H9 (cell line): ENCODE data around the gene C17orf113. TPM values are rescaled to one million over a fixed set of nuclear protein-coding genes. Genes with fewer than 3 reads are reported as not detected.

Experiments used
- DNase-seq: peaks from one replicate; pipeline ENCODE4 v3.0.0-alpha.2; 2017
- H2AFZ ChIP-seq: one replicate; pipeline ENCODE4 v1.6.1; 2013; ENCODE audit warnings: mild to moderate bottlenecking, low read length, control low read depth, moderate library complexity
- H2AK5ac ChIP-seq: 2 replicates; pipeline ENCODE4 v1.6.1; 2013; ENCODE audit warnings: low read length, control low read depth, mixed read lengths; ENCODE audit not compliant: insufficient read length
- H2BK120ac ChIP-seq: one replicate; pipeline ENCODE4 v1.6.1; 2013; ENCODE audit warnings: low read depth, mild to moderate bottlenecking, low read length, control low read depth, inconsistent platforms; ENCODE audit not compliant: poor library complexity, severe bottlenecking
- H2BK12ac ChIP-seq: 2 replicates; pipeline ENCODE4 v1.6.1; 2013; ENCODE audit warnings: low read length, control low read depth, mixed read lengths, low read depth; ENCODE audit not compliant: insufficient read length
- H2BK15ac ChIP-seq: 2 replicates; pipeline ENCODE4 v1.6.1; 2013; ENCODE audit warnings: low read depth, low read length, control low read depth
- H2BK20ac ChIP-seq: one replicate; pipeline ENCODE4 v1.6.1; 2013; ENCODE audit warnings: low read depth, mild to moderate bottlenecking, low read length, control low read depth, inconsistent platforms; ENCODE audit not compliant: poor library complexity, severe bottlenecking
- H2BK5ac ChIP-seq: 2 replicates; pipeline ENCODE4 v1.6.1; 2013; ENCODE audit warnings: low read length, control low read depth, mixed read lengths; ENCODE audit not compliant: insufficient read length
- H3K14ac ChIP-seq: 2 replicates; pipeline ENCODE4 v1.6.1; 2013; ENCODE audit warnings: low read length, control low read depth; ENCODE audit not compliant: insufficient read depth
- H3K18ac ChIP-seq: 2 replicates; pipeline ENCODE4 v1.6.1; 2013; ENCODE audit warnings: low read depth, mild to moderate bottlenecking, mixed read lengths, low read length, control low read depth; ENCODE audit not compliant: insufficient read length
- H3K23ac ChIP-seq: 2 replicates; pipeline ENCODE4 v1.6.1; 2013; ENCODE audit warnings: low read length, control low read depth, mixed read lengths, low read depth; ENCODE audit not compliant: insufficient read length
- H3K23me2 ChIP-seq: 2 replicates; pipeline ENCODE4 v1.6.1; 2013; ENCODE audit warnings: low read depth, mild to moderate bottlenecking, mixed read lengths, low read length, control low read depth; ENCODE audit not compliant: insufficient read length, poor library complexity, severe bottlenecking
- H3K27ac ChIP-seq: 2 replicates; pipeline ENCODE4 v1.5.1; 2013; ENCODE audit warnings: low read length, control low read depth, mixed read lengths, low read depth; ENCODE audit not compliant: insufficient read length
- H3K27me3 ChIP-seq: 2 replicates; pipeline ENCODE4 v1.6.1; 2013; ENCODE audit warnings: low read length, control low read depth, inconsistent platforms; ENCODE audit not compliant: insufficient read depth
- H3K4ac ChIP-seq: 2 replicates; pipeline ENCODE4 v1.6.1; 2013; ENCODE audit warnings: low read depth, mild to moderate bottlenecking, control low read depth, inconsistent platforms, low read length, moderate library complexity
- H3K4me1 ChIP-seq: 2 replicates; pipeline ENCODE4 v1.6.1; 2013; ENCODE audit warnings: low read length, control low read depth, inconsistent platforms; ENCODE audit not compliant: insufficient read depth
- H3K4me2 ChIP-seq: 2 replicates; pipeline ENCODE4 v1.6.1; 2013; ENCODE audit warnings: low read length, control low read depth, mixed read lengths; ENCODE audit not compliant: insufficient read length, insufficient read depth
- H3K56ac ChIP-seq: 2 replicates; pipeline ENCODE4 v1.6.1; 2013; ENCODE audit warnings: low read depth, mild to moderate bottlenecking, mixed read lengths, low read length, control low read depth; ENCODE audit not compliant: insufficient read length
- H3K79me1 ChIP-seq: 2 replicates; pipeline ENCODE4 v1.6.1; 2013; ENCODE audit warnings: low read depth, mild to moderate bottlenecking, moderate library complexity, low read length, control low read depth, inconsistent platforms; ENCODE audit not compliant: insufficient read depth, poor library complexity, severe bottlenecking
- H3K79me2 ChIP-seq: 2 replicates; pipeline ENCODE4 v1.6.1; 2013; ENCODE audit warnings: low read length, control low read depth, inconsistent platforms; ENCODE audit not compliant: insufficient read depth
- H3K9ac ChIP-seq: 2 replicates; pipeline ENCODE4 v1.6.1; 2013; ENCODE audit warnings: low read length, control low read depth, mixed read lengths; ENCODE audit not compliant: insufficient read length; ENCODE audit errors: extremely low read depth
- H3K9me3 ChIP-seq: one replicate; pipeline ENCODE4 v1.6.1; 2013; ENCODE audit warnings: low read depth, low read length, inconsistent platforms; ENCODE audit not compliant: control insufficient read depth
- H3T11ph ChIP-seq: one replicate; pipeline ENCODE4 v1.6.1; 2013; ENCODE audit warnings: mild to moderate bottlenecking, low read length, control low read depth, inconsistent platforms
- H4K20me1 ChIP-seq: one replicate; pipeline ENCODE4 v1.6.1; 2013; ENCODE audit not compliant: control insufficient read depth, insufficient read length, insufficient read depth
- H4K5ac ChIP-seq: 2 replicates; pipeline ENCODE4 v1.6.1; 2013; ENCODE audit warnings: low read depth, mild to moderate bottlenecking, mixed read lengths, low read length, control low read depth; ENCODE audit not compliant: insufficient read length
- H4K8ac ChIP-seq: replicated peaks from 2 replicates; pipeline ENCODE4 v1.6.1; 2013; ENCODE audit warnings: low read length, control low read depth, mixed read lengths, low read depth; ENCODE audit not compliant: insufficient read length
- H4K91ac ChIP-seq: 2 replicates; pipeline ENCODE4 v1.6.1; 2013; ENCODE audit warnings: low read depth, mild to moderate bottlenecking, moderate library complexity, mixed read lengths, low read length, control low read depth; ENCODE audit not compliant: insufficient read length
- H3K27ac Mint-ChIP-seq, 3 experiments: 2 replicates in 2 of 3; 3 replicates in 1 of 3; pipeline ENCODE4 v1.8.0; 2020 to 2021; ENCODE audit warnings: mixed read lengths in 3 of 3, mild to moderate bottlenecking in 1 of 3, moderate library complexity in 1 of 3
- H3K27me3 Mint-ChIP-seq: 2 replicates; pipeline ENCODE4 v1.8.0; 2021; ENCODE audit warnings: low read depth, mild to moderate bottlenecking, moderate library complexity, mixed read lengths
- H3K36me3 Mint-ChIP-seq, 3 experiments: 2 replicates in 2 of 3; 3 replicates in 1 of 3; pipeline ENCODE4 v1.8.0; 2020 to 2021; ENCODE audit warnings: low read depth in 3 of 3, mixed read lengths in 3 of 3; ENCODE audit not compliant: insufficient read depth in 1 of 3
- H3K4me1 Mint-ChIP-seq, 2 experiments: 2 replicates each; pipeline ENCODE4 v1.8.0; 2020; ENCODE audit warnings: mixed read lengths in 2 of 2
- H3K4me3 Mint-ChIP-seq, 2 experiments: 2 replicates in 1 of 2; 3 replicates in 1 of 2; pipeline ENCODE4 v1.8.0; 2020 to 2021; ENCODE audit warnings: mild to moderate bottlenecking in 2 of 2, mixed read lengths in 2 of 2, moderate library complexity in 1 of 2
- H3K9me3 Mint-ChIP-seq, 2 experiments: 2 replicates in 1 of 2; 3 replicates in 1 of 2; pipeline ENCODE4 v1.8.0; 2020; ENCODE audit warnings: mild to moderate bottlenecking in 2 of 2, mixed read lengths in 2 of 2, moderate library complexity in 1 of 2
- CTCF ChIP-seq: fragments of 200-600 bp; sonication (generic); conservative IDR thresholded peaks from 3 replicates; pipeline ENCODE4 v1.8.0; 2021; ENCODE audit warnings: antibody characterized with exemption, mild to moderate bottlenecking
- WGBS: extraction: QIAGEN DNeasy Blood & Tissue Kit; methylation state at CpG from one replicate; pipeline ENCODE4 v1.1.7; 2013; ENCODE audit warnings: missing lambda C conversion rate, low lambda C conversion rate, mixed read lengths; ENCODE audit not compliant: insufficient read length; ENCODE audit errors: extremely low coverage; 5-methylcytosine and 5-hydroxymethylcytosine counted together
- total RNA-seq: library from RNA; stranded (reverse); gene quantifications from 2 replicates; pipeline ENCODE4 v1.2.1, GENCODE V29; 2021

The C17orf113 gene
- total RNA-seq, 1 experiment from 2014 or later: 1.0 TPM

DNA sequence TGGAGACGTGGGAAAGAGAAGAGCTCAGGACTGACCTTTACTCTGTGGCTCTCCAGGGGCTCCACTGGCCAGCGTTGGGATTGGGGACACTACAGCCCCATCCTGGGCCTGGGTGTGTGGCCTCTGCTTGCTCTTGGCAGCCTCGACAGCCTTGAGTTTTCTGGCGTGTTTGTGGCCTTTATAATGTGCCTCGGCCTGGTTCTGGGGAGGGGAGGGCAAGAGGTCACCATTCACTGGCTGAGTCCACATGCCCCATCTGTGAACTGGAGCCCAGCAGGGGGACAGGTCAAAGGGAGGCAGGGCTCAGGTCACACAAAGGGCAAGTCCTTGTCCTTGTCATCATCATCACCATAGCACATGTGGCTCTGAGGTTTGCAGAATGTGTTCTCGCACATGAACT is 18.8 kb downstream of the C17orf113 start:
- no peak overlapping the region for H2AFZ ChIP-seq
- no peak overlapping the region for H2BK5ac ChIP-seq

More for the DNA sequence above, 18.8 kb downstream of the C17orf113 start:
- H3T11ph ChIP-seq: no peak overlapping the region
- no peak overlapping the region for H3K4me2 ChIP-seq
- H2BK15ac ChIP-seq: no peak overlapping the region
- no peak for TF ChIP-seq CTCF
- no peaks in the 10 kb centered on the region for H3K23me2 ChIP-seq
- H4K8ac ChIP-seq: no peak overlapping the region
- H2BK20ac ChIP-seq: no peak overlapping the region
- Mint-ChIP-seq H3K27me3 (peaks cover 1% of the 10 kb centered on the region), H3K4me1 (peaks cover 18 to 31% of the 10 kb centered on the region in 2 experiments), H3K27ac (no peak overlapping the region), H3K9me3 (no peaks in the 10 kb centered on the region), H3K36me3 (no peaks in the 10 kb centered on the region; a peak in 1 of 7 replicates), H3K4me3 (no peak overlapping the region)
- no peak overlapping the region for H3K9ac ChIP-seq
- no peak overlapping the region for H3K27ac ChIP-seq
- no CpG with 5 or more reads among the region's 6 CpGs for WGBS
- H4K20me1 ChIP-seq: no peaks in the 10 kb centered on the region
- no peaks in the 10 kb centered on the region for H3K4me1 ChIP-seq
- no peaks in the 10 kb centered on the region for H3K27me3 ChIP-seq
- no peak overlapping the region for H4K5ac ChIP-seq
- H3K56ac ChIP-seq: no peak overlapping the region
- H4K91ac ChIP-seq: no peak overlapping the region
- H2AK5ac ChIP-seq: no peak overlapping the region
- no peaks in the 10 kb centered on the region for H3K79me1 ChIP-seq
- H3K79me2 ChIP-seq: no peaks in the 10 kb centered on the region
- DNase-seq: no peak
- no peak overlapping the region for H3K14ac ChIP-seq
- H3K4ac ChIP-seq: no peak overlapping the region
- H2BK120ac ChIP-seq: no peak overlapping the region
- no peak overlapping the region for H3K23ac ChIP-seq
- H2BK12ac ChIP-seq: no peak overlapping the region
- no peak overlapping the region for H3K18ac ChIP-seq
- H3K9me3 ChIP-seq: no peaks in the 10 kb centered on the region
